Endometrial microvascular endothelial cells (primary cell): ENCODE results near the gene C2CD4A. TPM values are rescaled to one million over a fixed set of nuclear protein-coding genes. Genes with fewer than 3 reads are reported as not detected.

Experiments used
- in situ Hi-C: cut with HindIII; loops from 2 replicates; pipeline ENCODE4 v1.10.0; 2017; ENCODE audit warnings: low sequenced_read_pairs, low pct_unique_long_range_greater_than_20kb; ENCODE audit errors: inconsistent ontology term
- total RNA-seq: library from RNA; depleted of rRNA; stranded (reverse); fragments of >200 nt; gene quantifications from one replicate; pipeline ENCODE4 v1.2.3, GENCODE V29; 2015; ENCODE audit errors: inconsistent ontology term

Gene C2CD4A
- total RNA-seq, 1 donor from 2014 or later, result not detected

DNA sequence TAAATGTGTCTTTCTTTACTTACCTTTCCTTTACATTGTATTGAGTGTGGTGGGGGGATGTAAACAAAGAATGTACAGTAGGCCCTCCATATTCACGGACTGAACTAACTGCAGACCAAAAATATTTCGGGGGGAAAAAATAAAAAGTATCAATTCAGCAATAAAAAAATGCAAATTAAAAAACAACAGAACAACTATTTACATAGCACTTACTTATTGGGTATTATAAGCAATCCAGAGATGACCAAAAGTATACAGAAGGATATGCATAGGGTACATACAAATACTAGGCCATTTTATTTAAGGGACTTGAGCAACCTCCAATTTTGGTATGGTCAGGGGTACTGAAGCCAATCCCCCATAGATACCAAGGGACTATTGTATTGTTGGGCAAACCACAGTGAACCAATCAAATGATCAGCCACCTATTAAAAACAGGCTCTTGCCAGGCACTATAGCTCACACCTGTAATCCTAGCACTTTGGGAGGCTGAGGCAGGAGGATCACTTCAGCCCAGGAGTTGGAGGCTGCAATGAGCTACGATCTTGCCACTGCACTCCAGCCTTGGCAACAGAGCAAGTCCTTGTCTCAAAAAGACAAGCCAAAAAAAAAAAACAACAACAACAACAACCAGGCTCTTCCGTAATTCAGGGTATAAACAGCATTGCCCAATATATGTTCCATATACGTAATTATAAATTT lies 8.3 kb upstream of the C2CD4A start:
- in situ Hi-C loops, result no loop called here

DNA sequence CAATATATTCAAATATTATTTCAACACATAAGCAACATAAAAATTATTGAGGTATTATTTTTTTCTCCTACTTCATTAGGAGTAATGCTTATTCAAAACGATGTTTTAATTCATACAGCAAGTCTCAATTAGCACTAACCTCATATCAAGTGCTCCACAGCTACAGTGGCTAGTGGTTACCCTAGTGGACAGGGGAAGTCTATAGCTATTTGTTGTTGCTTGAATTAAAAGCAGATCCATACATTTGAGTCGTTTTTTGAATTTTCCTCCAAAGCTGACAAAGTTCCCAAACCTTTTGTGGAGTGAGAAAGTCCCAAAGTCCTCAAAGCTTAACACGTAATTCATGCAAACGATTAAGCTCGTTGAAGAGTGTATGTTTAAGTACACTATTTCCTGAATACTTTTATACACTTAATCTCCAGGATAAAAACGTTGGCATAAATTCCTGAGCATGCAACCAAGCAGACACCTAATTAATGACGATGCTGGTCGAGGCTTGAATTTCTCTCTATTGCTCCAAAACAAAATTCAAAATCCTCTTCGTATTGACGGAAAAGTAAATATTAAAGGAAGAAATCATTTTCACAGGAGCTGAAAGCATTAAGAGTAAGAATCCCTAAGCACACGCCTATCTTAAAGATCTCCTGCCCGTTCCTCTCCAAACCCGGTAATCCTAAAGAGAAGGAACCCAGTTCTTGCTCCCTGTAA lies 7.5 kb upstream of the C2CD4A start:
- in situ Hi-C loops, result no loop called here

DNA sequence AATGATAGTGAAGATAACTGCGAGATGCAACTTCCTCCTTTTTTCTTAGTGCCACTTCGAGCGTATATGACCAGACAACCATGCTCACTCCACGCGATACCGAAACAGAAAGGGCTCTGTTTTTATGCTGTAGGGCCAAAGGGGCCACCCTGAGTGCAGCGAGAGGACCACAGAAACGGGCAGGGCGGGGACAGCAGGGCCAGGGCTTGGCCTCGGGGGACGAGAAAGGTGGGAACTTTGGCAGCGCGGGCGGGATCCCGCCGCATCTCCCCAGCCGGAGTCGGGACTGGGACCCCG lies 7.0 kb upstream of the C2CD4A start:
- in situ Hi-C loops, result no loop called here

DNA sequence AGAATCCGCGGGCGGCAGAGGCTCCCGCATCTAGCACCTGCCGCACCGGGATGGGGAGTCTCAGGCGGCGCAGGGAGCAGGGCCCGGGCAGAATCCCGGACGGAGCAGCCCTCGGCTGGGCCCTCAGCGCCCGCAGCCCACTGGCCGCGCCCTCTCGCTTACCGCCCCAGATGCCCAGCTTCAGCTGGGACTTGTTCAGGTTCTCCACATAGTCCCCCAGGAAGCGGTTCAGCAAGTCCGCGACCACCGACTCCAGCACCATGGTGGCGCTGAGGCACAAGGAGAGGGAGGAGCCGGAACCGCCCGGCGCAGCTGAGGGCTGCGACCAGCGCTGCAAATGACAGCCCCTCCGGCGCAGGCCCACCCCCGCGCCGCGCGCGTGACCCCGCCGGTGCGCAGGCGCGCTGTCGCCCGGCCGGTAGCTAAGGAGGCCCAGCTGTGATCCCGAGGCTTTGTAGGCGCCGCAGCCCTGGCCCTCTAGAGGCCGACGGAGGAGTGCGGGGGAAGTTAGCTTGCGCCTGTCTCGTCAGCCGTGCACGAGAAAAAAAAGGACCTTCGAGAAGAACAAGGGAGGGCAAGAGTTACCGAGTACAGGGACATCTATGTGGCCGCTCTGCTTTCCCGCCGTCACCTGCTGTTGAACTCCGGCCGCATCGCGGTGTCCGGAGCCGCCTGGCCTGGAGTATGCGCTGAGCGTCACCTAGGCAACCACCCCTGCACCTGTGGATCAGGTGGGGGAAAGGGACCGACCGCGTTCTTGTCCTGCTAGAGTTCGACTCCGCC lies 6.5 kb upstream of the C2CD4A start, which contains the start of gene VPS13C:
Gene VPS13C (minus strand): TSS at position 335 of the 783 bp plus-strand sequence. CDS start 73 bp downstream, at position 262.
- in situ Hi-C loops, result no loop called here

DNA sequence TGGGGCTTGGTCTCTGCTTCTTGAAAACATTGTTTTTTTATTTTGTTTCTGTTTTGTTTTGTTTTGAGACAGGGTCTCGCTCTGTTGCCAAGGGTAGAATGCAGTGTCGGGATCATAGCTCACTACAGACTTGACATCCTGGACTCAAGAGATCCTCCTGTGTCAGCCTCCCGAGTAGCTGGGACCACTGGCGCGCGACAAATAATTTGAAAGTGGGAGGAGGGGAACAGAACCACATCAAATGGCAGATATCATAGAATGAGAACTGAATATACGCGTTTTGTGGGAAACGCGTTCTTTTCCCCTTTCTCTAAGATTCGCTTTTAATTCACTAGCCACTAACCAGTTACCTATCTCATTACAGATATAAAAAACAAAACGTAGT lies 5.9 kb upstream of the C2CD4A start:
- in situ Hi-C loops, result no loop called here

DNA sequence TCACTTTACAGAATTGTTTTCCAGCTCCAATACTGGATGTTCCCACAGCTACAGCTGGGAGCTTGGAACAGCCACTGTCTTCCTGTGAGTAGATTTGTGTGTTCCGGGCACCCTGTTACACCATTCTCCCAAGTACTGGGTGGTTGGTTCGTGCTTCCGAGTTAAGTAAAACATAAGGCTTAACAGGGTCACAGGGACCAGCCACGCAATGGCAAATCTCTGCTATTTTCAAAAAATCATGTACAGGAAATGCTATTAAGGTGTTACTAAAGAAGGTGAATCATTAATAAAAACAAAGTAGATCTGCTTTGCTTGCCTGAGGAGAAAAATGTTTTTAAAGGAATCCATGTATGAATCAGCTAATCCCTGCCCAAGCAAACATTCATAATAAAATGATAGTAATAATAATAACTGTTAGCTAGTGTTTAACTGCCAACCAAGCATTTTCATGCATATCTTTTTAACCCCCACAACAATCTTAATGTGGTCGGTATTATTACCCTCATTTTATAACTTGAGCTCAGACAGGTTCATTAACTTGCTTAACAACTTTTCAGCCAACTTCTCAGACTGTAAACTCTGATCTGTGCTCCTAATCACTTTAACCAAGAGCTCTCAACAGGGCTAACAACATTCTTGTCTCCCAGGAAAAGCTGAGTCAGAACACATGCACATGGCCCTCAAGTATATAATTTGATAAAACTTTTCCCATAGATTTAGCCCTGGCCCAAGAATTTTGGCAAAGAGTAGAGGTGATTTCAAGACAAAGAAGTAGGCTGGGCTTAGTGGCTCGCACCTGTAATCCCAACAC lies 2.7 kb upstream of the C2CD4A start:
- in situ Hi-C loops, result no loop called here

DNA sequence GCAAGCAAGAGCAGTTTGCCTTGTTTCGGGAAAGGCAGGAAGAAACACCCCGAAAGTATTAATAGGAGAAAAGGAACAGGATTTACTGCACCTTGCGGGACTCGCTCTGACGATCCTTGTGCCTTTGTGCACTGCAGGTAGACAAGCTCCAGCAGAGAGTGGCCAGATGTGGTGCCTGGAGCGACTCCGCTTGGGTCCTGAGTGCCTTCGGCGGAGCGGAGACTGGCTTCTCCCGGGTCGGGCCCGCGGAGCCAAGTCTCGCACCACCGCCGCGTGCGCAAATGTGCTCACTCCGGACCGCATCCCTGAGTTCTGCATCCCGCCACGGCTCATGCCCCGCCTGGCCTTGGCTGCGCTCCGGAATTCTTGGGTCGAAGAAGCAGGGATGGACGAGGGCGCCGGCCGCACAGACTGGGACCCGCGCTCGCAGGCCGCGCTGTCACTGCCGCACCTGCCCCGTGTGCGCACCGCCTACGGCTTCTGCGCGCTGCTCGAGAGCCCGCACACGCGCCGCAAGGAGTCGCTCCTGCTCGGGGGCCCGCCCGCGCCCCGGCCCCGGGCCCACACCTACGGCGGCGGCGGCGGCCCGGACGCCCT lies 769 bp downstream of the C2CD4A start:
- in situ Hi-C loops, result no loop called here

DNA sequence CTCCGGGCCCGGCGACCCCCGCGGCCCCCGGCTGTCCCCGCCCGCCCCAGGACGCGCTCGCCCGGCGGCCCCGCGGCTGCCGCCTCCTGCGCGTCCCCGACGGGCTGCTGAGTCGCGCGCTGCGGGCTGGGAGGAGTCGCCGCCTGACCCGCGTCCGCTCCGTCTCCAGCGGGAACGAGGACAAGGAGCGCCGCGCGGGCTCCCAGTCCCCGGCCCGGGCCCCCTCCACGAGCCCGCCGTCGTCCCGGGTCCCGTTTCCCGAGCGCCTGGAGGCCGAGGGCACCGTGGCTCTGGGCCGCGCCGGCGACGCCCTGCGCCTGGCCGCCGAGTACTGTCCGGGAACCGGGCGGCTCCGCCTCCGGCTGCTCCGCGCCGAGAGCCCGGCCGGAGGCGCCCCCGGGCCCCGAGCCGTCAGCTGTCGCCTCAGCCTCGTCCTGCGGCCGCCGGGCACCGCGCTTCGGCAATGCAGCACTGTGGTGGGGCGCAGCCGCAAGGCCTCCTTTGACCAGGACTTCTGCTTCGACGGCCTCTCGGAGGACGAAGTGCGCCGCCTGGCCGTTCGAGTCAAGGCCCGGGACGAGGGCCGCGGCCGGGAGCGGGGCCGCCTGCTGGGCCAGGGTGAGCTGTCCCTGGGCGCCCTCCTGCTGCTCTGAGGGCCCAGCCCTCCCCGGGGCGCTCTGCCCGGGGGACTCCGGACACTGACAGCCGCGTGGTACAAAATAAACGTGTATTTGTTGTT lies 1.5 kb downstream of the C2CD4A start:
- in situ Hi-C loops, result no loop called here

- in situ Hi-C loops, result no loop called here
These were observed 2.0 kb downstream of the C2CD4A start for GRCh38 chr15:62068810-62069167.

DNA sequence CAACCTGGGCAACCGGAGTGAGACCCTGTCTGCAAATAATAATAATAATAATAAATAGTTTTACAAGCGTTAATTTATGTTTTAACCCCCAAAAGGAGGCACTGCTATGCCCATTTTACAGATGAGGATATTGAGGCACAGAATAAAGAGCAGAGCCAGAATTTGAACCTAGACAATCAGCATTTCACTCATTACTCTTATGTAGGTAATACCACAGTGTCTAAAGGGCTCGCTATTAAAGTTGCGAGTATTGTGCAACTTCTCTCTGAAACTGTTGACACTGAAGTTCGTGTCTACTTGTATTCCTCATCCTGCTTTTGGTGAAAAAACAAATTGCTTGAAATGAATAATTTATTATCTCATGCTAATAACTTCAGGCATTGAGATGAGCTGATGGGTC lies 2.8 kb downstream of the C2CD4A start:
- in situ Hi-C loops, result no loop called here

GRCh38 chr15:62071711-62072308 lies 5.0 kb downstream of the C2CD4A start:
- in situ Hi-C loops, result no loop called here

GRCh38 chr15:62075595-62076277 lies 9.0 kb downstream of the C2CD4A start:
- in situ Hi-C loops, result no loop called here

DNA sequence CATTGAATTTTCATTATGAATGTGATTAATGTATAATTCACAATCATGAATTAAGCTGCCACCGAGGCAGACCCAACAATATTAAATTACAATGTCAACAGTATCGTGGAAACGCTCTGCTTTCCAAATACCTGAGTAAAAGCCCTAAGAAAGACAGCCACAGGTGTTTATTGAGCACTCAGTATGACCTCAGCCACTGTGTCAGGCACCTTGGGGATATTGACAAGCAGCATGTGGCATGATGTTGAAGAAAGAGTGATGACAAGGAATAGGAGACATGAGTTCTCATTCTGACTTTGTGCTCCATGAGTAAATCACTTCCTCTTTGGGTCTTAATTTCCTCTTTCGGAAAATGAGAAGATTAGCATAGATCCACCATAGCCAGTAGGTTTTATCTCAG lies 12.8 kb downstream of the C2CD4A start:
- in situ Hi-C loops, result no loop called here

DNA sequence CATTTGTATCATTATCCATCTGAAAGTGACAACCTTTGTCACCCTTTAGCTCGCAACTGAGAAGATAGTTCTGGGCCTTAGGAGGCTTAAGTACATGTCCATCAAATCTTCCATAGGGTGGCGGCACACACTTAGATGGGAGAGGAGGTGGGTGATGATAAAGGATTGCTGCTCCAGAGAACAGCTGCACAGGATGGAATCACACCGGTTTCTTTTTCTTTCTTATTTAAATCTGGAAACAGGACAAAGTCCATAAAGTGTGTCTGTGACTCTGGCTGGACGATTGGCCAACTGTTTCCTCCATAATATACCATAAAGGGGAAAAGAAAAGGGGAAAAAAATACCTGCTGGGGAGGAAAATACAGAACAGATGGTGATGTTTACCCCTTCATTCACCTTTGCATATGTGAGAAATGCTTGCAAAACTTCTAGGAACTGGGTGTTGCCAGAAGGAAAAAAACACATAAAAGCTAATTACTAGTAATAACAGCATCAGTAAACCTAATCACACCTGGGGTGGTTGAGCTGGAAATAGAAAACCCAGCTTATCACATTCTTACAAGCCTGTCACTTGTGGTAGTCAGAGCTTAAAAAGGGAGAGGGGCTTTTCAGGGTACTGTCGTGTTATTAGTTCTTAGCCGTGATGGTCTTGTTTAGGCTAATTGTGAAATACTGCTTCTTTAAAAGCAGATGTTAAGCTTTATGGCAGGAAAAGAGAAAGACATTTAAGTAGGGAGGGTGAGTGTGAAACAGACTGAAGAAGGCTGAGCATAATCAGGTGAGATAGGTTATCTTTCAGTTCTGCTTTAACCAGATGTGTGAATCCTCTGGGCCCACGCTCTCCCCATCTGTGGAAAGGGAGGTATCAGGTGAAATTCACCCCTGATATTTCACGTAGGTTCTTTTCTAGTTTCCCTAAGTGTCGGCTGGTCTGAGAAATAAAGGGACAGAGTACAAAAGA lies 16.7 kb downstream of the C2CD4A start:
- in situ Hi-C loops, result no loop called here

- in situ Hi-C loops, result no loop called here
These were observed 19.0 kb downstream of the C2CD4A start for GRCh38 chr15:62085740-62086139.

GRCh38 chr15:62087671-62088352 lies 21.0 kb downstream of the C2CD4A start:
- in situ Hi-C loops, result no loop called here
